Spleen (tissue), 11 donors: ENCODE measurements around the gene SSTR3. TPM values are rescaled to one million over a fixed set of nuclear protein-coding genes. Genes with fewer than 3 reads are reported as not detected.

Source experiments
- DNase-seq: peaks from one replicate; pipeline ENCODE4 v3.0.0-alpha.2; 2020
- H3K27ac ChIP-seq, 8 donors: fragments of 200-600 bp; sonication (generic) in 7 of 8; 1 replicate in 4 of 8; 2 replicates in 4 of 8; pipeline versions ENCODE4 v1.5.0 to v1.8.0; 2016 to 2021; ENCODE audit warnings: inconsistent platforms in 4 of 8, mild to moderate bottlenecking in 4 of 8, moderate library complexity in 1 of 8
- H3K27me3 ChIP-seq, 7 donors: fragments of 200-600 bp; sonication (generic) in 6 of 7; replicated peaks in 1 of 7; 1 replicate in 4 of 7; 2 replicates in 3 of 7; pipeline versions ENCODE4 v1.5.0 to v1.8.0; 2016 to 2021; ENCODE audit warnings: inconsistent platforms in 3 of 7, mild to moderate bottlenecking in 1 of 7
- H3K36me3 ChIP-seq, 6 donors: fragments of 200-600 bp; sonication (generic) in 5 of 6; 1 replicate in 4 of 6; 2 replicates in 2 of 6; pipeline versions ENCODE4 v1.5.0 to v1.8.0; 2016 to 2021; ENCODE audit warnings: inconsistent platforms in 2 of 6
- H3K4me1 ChIP-seq, 6 donors: fragments of 200-600 bp; sonication (generic) in 5 of 6; 1 replicate in 3 of 6; 2 replicates in 3 of 6; pipeline versions ENCODE4 v1.5.0 to v1.8.0; 2016 to 2021; ENCODE audit warnings: inconsistent platforms in 3 of 6
- H3K4me3 ChIP-seq, 8 donors: fragments of 200-600 bp; sonication (generic) in 7 of 8; 1 replicate in 4 of 8; 2 replicates in 4 of 8; pipeline versions ENCODE4 v1.5.0 to v1.8.0; 2016 to 2021; ENCODE audit warnings: inconsistent platforms in 4 of 8, mild to moderate bottlenecking in 4 of 8, moderate library complexity in 2 of 8
- H3K9me3 ChIP-seq, 8 donors: fragments of 200-600 bp; sonication (generic) in 7 of 8; 1 replicate in 4 of 8; 2 replicates in 4 of 8; pipeline versions ENCODE4 v1.5.0 to v1.8.0; 2016 to 2021; ENCODE audit warnings: inconsistent platforms in 4 of 8
- POLR2A ChIP-seq, 3 donors: fragments of 450-650 bp; IDR thresholded peaks; one replicate each; pipeline ENCODE4 v1.5.1; 2017; ENCODE audit warnings: antibody characterized with exemption in 3 of 3, mild to moderate bottlenecking in 1 of 3
- POLR2AphosphoS5 ChIP-seq, 3 donors: sonication (generic); formaldehyde crosslinking; IDR thresholded peaks; one replicate each; pipeline ENCODE4 v1.5.1; 2017; ENCODE audit warnings: antibody characterized with exemption in 3 of 3
- WGBS, 5 donors: extraction: QIAGEN DNeasy Blood & Tissue Kit in 3 of 5; methylation state at CpG; one replicate each; pipeline versions ENCODE4 v1.1.5 to v1.1.7; 2013 to 2018; 5-methylcytosine and 5-hydroxymethylcytosine counted together
- intact Hi-C: fragments of 100-400 bp; cut with DNase I; formaldehyde crosslinking; loops from one replicate; pipeline ENCODE4 v1.15.0; 2023; ENCODE audit warnings: low total_unique reads
- polyA plus RNA-seq, 3 donors: library from polyadenylated mRNA; stranded (reverse); fragments of 200-250 nt; gene quantifications; one replicate each; pipeline ENCODE4 v1.2.1, GENCODE V29; 2013
- total RNA-seq, 7 donors: library from RNA; depleted of rRNA in 3 of 7; stranded (reverse); fragments of >200 nt in 3 of 7; fragmentation: NEBNext Ultra II Directional in 4 of 7; extraction: Animal tissue kit (Norgen Biotek cat#: 25700) in 4 of 7; gene quantifications; one replicate each; pipeline versions ENCODE4 v1.1.0 to v1.2.1, GENCODE V29; 2016 to 2021
- TF ChIP-seq, protein P1 (sequence below), 11 experiments: fragments of 200-600 bp in 7 of 11; fragments of 450-650 bp in 4 of 11; sonication (generic) in 4 of 11; IDR thresholded peaks in 8 of 11; conservative IDR thresholded peaks in 3 of 11; 1 replicate in 7 of 11; 2 replicates in 4 of 11; pipeline versions ENCODE4 v1.4.0 to v1.8.0; 2016 to 2021; ENCODE audit warnings: antibody characterized with exemption in 11 of 11, inconsistent platforms in 4 of 11, mild to moderate bottlenecking in 1 of 11
- donor health status: healthy with polysubstance abuse.
- donor health status: DM: no; HTN: no; CAD: no; lungs with moderate emphysema.
- donor health status: DM: no; HTN: no; CAD: no.
- donor health status: Bipolar disorder and iron deficiency.
- donor health status: healthy.
- donor health status: DM: no; HTN: no; CAD: no.
- donor health status: DM: yes; HTN: yes; CAD: no.

The SSTR3 gene
- total and polyA plus RNA-seq, 10 donors = 0.56 to 2.0 (median 1.1) TPM

DNA sequence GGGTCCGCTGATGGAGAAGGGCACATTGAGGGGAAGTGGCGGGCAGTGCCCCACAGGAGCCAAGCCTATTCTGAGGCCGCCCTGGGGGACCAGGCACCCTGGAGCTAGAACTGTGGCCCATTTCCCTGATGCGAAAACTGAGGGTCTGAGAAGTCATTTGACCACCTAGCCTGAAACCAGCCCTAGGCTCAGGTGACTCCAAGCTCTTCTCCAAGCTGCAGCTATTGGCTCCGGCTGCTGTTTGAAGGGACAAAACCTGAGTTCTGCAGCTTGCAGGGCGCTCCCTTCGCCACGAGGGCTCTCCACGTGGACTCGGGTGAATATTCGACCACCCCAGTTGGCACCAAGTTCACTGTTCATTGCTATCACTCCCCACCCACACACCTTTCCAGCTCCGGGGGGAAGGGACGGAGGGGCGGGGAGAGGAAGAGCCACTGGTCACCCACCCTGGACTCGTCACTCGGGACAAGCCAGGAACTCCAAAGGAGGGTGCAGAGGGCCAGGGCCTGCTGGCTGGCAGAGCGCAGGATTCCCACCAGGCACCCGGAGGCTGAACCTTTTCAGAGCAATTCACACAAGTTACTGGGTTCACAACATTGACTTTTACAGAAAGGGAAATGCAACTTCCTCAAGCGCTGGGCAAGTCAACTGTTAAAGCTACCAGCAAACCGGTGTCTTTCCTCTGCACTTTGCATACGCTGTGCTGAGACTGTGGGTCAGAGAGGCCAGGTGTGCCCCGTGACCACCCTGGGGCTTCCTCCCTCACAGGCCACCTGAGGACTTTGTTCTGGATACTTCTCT lies 32.8 kb upstream of the SSTR3 start:
- WGBS, 5 donors = 26 to 40% (median 31%) methylated on average over 21 to 22 of the region's 22 CpGs
- TF ChIP-seq, protein P1, sequence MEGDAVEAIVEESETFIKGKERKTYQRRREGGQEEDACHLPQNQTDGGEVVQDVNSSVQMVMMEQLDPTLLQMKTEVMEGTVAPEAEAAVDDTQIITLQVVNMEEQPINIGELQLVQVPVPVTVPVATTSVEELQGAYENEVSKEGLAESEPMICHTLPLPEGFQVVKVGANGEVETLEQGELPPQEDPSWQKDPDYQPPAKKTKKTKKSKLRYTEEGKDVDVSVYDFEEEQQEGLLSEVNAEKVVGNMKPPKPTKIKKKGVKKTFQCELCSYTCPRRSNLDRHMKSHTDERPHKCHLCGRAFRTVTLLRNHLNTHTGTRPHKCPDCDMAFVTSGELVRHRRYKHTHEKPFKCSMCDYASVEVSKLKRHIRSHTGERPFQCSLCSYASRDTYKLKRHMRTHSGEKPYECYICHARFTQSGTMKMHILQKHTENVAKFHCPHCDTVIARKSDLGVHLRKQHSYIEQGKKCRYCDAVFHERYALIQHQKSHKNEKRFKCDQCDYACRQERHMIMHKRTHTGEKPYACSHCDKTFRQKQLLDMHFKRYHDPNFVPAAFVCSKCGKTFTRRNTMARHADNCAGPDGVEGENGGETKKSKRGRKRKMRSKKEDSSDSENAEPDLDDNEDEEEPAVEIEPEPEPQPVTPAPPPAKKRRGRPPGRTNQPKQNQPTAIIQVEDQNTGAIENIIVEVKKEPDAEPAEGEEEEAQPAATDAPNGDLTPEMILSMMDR (IDR thresholded peaks at IDR 0.05 in 8 of 11, conservative IDR thresholded peaks at IDR 0.05 in 3 of 11) = no peak
- TF ChIP-seq POLR2A (IDR thresholded peaks at IDR 0.05) (no peak), POLR2AphosphoS5 (IDR thresholded peaks at IDR 0.05) (peak; percentile 54 to 75 (median 75))
- peaks cover 40 to 70% (median 56%) of the 10 kb centered on the region in 6 donors for H3K4me1 ChIP-seq
- peaks cover 0 to 21% (median 15%) of the 10 kb centered on the region in 6 donors for H3K36me3 ChIP-seq
- peaks cover 0 to 43% (median 0%) of the 10 kb centered on the region in 7 donors for H3K27me3 ChIP-seq
- DNase-seq = peak; percentile 90
- H3K9me3 ChIP-seq = no peaks in the 10 kb centered on the region
- H3K27ac ChIP-seq = peak overlapping the region; percentile 81 to 99 (median 94)
- H3K4me3 ChIP-seq = peak overlapping the region in 4 of 8 donors; percentile 83 to 98 (median 93)
- intact Hi-C loops = no loop called here

DNA sequence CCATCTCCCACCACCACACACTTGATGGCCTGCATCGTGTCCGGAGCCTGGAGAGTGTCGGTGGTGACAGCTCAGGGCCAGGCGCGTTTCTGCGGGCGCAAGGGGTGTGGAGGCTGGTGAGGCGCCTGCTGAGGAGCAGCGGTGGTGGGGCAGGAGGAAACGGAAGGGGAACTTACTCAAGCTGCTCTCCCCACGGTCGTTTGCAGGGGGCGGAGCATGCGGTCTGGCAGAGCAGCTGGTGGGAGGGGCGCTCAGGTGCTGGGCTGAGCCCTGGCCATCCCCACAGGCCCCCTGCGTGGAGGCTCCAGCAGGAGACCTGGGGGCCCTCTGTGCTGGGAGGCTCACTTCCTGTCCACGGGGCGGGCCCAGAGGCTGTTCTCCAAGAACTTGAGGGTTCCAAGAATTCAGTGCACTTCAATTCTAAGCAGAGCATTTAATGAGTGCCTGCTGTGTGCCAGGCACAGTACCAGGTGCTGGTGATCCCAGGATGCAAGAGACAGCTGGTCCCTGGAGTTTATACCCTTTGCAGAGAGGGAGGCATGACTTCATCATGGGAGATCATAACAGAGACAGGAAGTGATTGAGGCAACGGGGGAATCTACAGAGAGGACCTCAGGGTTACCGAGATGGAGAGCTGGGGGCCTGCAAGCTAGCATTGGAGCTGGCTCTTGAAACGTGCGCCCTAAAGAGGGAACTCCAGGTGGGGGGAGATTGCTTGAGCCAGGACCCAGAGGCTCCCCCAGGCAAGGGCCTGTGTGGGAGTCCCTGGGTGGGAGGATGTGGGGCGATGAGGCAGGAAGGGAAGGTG lies 32.0 kb upstream of the SSTR3 start, which contains the start of gene RAC2:
Gene RAC2 (minus strand): TSS at position 156 of the 808 bp plus-strand sequence. CDS start 121 bp downstream, at position 35.
- WGBS, 5 donors = 2 to 9% (median 3%) methylated on average over 9 to 23 of the region's 23 CpGs

DNA sequence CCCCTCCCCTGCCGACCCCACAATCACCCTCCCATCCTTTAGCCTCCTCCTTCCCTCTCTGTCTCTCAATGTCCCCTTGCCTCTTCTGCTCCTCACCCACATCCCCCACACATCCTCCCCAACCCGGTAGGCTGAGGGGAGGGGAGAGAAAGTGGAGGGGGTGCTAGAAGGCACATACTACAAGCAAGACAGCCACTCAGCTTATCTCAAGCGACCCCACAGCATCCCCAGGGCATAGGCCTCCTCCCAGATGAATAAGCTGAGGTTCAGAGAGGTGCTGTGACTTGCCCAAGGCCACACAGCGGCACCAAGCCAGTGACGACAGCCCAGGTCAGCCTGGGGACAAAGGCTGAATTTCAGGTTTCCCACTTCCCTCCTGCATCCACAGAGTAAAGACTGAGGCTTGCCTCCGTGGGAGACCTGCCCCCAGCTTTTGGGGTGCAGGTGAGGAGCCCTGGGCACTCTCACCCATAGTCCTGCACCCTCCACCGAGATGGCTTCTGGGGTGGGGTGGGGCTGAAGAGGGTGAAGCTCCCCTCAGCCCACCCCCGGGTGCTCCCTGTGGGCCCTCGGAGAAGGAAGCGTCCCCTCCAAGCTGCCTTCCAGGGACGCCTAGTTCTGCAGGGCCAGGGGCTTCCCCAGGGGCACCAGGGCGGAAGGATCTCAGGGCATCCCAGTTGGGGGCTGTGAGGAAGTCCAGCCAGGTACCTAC lies 31.3 kb upstream of the SSTR3 start:
- H3K4me3 ChIP-seq = peak overlapping the region; percentile 70 to 98 (median 86)
- TF ChIP-seq, protein P1 (IDR thresholded peaks at IDR 0.05 in 8 of 11, conservative IDR thresholded peaks at IDR 0.05 in 3 of 11) = no peak
- peak in 1 of 3 donors; percentile 23 for TF ChIP-seq POLR2AphosphoS5 (IDR thresholded peaks at IDR 0.05)
- peak; percentile 87 for DNase-seq
- H3K4me1 ChIP-seq = peaks cover 46 to 85% (median 71%) of the 10 kb centered on the region in 6 donors
- H3K27me3 ChIP-seq = peaks cover 0 to 43% (median 0%) of the 10 kb centered on the region in 7 donors
- WGBS, 5 donors = 5 to 16% (median 9%) methylated on average over 5 to 12 of the region's 12 CpGs
- peak overlapping the region; percentile 81 to 99 (median 94) for H3K27ac ChIP-seq
- no peaks in the 10 kb centered on the region for H3K9me3 ChIP-seq
- intact Hi-C loops = no loop called here
- H3K36me3 ChIP-seq = peaks cover 0 to 36% (median 29%) of the 10 kb centered on the region in 6 donors

More for the DNA sequence above, 32.0 kb upstream of the SSTR3 start, which contains the start of gene RAC2:
- Histone ChIP-seq H3K36me3 (peaks cover 0 to 29% (median 22%) of the 10 kb centered on the region in 6 donors), H3K9me3 (no peaks in the 10 kb centered on the region), H3K27me3 (peaks cover 0 to 43% (median 0%) of the 10 kb centered on the region in 7 donors), H3K4me3 (peak within 1 kb of the TSS; percentile 70 to 98 (median 86)), H3K4me1 (peaks cover 43 to 78% (median 64%) of the 10 kb centered on the region in 6 donors), H3K27ac (peak within 1 kb of the TSS; percentile 81 to 99 (median 94))
- intact Hi-C loops = no loop called here
- TF ChIP-seq POLR2AphosphoS5 (IDR thresholded peaks at IDR 0.05) = peak; percentile 94 to 97 (median 96)
- TF ChIP-seq, protein P1 (IDR thresholded peaks at IDR 0.05 in 8 of 11, conservative IDR thresholded peaks at IDR 0.05 in 3 of 11) = peak in 4 of 11 experiments; percentile 11 to 33 (median 21)
- peak in 2 of 3 donors; percentile 7 to 41 for TF ChIP-seq POLR2A (IDR thresholded peaks at IDR 0.05)
- DNase-seq = peak; percentile 99
